GM21367 (cell line): ENCODE data around the gene MAPK1.
A peak's percentile ranks its signal among the peaks of the same experiment; 100 is the strongest.
"Not testable (repeated sequence)": the region's sequence is repeated elsewhere in the genome, so short reads cannot be mapped to it uniquely, and the experiment has no call there.

Experiments used
- ATAC-seq: cut with Tn5 transposase; IDR thresholded peaks from one replicate; pipeline ENCODE4 v1.9.1; 2021; ENCODE audit not compliant: unreplicated experiment

Gene MAPK1

GRCh38 chr22:21793716-21794115 is 73.7 kb downstream of the MAPK1 start:
- not testable (repeated sequence) for ATAC-seq

GRCh38 chr22:21791635-21792625 is 75.5 kb downstream of the MAPK1 start:
- peak; percentile 35 for ATAC-seq

GRCh38 chr22:21790849-21791610 is 76.4 kb downstream of the MAPK1 start:
- not testable (repeated sequence) for ATAC-seq

GRCh38 chr22:21790359-21790758 is 77.1 kb downstream of the MAPK1 start:
- ATAC-seq = no peak

- ATAC-seq = not testable (repeated sequence)
Measured at GRCh38 chr22:21787565-21787964, 79.9 kb downstream of the MAPK1 start.

- no peak for ATAC-seq
Measured at GRCh38 chr22:21780259-21780658, 87.2 kb downstream of the MAPK1 start.

- ATAC-seq = no peak
Measured at GRCh38 chr22:21779444-21779843, 88.0 kb downstream of the MAPK1 start.

GRCh38 chr22:21778705-21779363 is 88.6 kb downstream of the MAPK1 start:
- ATAC-seq = no peak

GRCh38 chr22:21771631-21771976 is 95.8 kb downstream of the MAPK1 start:
- ATAC-seq = no peak

GRCh38 chr22:21768435-21768834 is 99.0 kb downstream of the MAPK1 start:
- ATAC-seq = no peak

GRCh38 chr22:21766691-21767462 is 100.6 kb downstream of the MAPK1 start:
- ATAC-seq = peak; percentile 50

GRCh38 chr22:21765909-21766529 is 101.4 kb downstream of the MAPK1 start:
- no peak for ATAC-seq

- ATAC-seq = no peak
Measured at GRCh38 chr22:21764038-21764804, 103.2 kb downstream of the MAPK1 start.

GRCh38 chr22:21762712-21763581 is 104.5 kb downstream of the MAPK1 start:
- ATAC-seq = no peak

GRCh38 chr22:21761994-21762680 is 105.3 kb downstream of the MAPK1 start:
- no peak for ATAC-seq

- no peak for ATAC-seq
Measured at GRCh38 chr22:21761086-21761485, 106.4 kb downstream of the MAPK1 start.

GRCh38 chr22:21760640-21761039 is 106.8 kb downstream of the MAPK1 start:
- no peak for ATAC-seq
